HG02763 (cell line): ENCODE results near the gene CTAGE8.
"Not testable (repeated sequence)": the region's sequence is repeated elsewhere in the genome, so short reads cannot be mapped to it uniquely, and the experiment has no call there.

ENCODE experiments used
- ATAC-seq: cut with Tn5 transposase; IDR thresholded peaks from one replicate; pipeline ENCODE4 v1.9.1; 2021; ENCODE audit warnings: mild to moderate bottlenecking, moderate library complexity; ENCODE audit not compliant: unreplicated experiment

Gene CTAGE8, protein sequence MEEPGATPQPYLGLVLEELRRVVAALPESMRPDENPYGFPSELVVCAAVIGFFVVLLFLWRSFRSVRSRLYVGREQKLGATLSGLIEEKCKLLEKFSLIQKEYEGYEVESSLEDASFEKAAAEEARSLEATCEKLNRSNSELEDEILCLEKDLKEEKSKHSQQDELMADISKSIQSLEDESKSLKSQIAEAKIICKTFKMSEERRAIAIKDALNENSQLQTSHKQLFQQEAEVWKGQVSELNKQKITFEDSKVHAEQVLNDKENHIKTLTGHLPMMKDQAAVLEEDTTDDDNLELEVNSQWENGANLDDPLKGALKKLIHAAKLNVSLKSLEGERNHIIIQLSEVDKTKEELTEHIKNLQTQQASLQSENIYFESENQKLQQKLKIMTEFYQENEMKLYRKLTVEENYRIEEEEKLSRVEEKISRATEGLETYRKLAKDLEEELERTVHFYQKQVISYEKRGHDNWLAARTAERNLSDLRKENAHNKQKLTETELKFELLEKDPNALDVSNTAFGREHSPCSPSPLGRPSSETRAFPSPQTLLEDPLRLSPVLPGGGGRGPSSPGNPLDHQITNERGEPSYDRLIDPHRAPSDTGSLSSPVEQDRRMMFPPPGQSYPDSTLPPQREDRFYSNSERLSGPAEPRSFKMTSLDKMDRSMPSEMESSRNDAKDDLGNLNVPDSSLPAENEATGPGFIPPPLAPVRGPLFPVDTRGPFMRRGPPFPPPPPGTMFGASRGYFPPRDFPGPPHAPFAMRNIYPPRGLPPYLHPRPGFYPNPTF

DNA sequence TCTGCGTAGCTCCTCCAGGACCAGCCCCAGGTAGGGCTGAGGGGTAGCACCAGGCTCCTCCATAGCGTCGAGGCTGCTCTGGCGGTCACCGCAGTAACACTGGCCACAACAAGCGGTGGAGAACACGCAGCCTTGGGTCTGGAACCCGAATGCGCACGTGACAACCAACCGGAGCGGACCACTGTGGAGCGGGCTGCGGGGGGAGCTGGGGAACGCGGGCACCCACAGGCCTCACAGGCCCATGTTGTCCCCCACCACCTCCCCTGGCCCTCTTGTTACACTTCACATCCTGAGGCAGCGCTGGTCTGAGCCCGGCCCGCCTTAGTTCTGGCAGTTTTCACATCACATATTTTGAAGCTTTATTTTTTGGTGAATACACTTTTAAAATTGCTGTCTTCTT lies at the start of gene CTAGE8:
Gene CTAGE8 (minus strand): TSS at position 101 of the 400 bp plus-strand sequence. CDS start 38 bp downstream, at position 63.
- not testable (repeated sequence) for ATAC-seq

DNA sequence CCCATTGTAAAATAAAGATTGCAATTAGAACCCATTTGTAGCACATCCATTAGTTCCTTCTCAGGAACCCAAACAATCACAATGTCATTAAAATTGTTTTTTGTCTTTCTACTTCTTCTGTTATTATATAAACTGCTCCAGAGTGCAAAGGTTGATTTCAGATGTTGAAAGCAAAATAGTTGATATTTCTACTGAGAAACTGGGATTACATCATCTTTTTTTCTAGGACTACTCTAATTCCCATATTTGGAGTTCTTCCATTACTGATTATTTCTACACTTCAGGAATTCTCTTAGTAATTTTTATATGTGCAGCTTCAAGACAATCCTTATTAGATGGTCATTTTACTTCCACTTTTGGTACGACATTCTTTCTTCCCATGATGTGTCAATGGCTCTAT lies 48.4 kb upstream of the CTAGE8 start:
- ATAC-seq = not testable (repeated sequence)

DNA sequence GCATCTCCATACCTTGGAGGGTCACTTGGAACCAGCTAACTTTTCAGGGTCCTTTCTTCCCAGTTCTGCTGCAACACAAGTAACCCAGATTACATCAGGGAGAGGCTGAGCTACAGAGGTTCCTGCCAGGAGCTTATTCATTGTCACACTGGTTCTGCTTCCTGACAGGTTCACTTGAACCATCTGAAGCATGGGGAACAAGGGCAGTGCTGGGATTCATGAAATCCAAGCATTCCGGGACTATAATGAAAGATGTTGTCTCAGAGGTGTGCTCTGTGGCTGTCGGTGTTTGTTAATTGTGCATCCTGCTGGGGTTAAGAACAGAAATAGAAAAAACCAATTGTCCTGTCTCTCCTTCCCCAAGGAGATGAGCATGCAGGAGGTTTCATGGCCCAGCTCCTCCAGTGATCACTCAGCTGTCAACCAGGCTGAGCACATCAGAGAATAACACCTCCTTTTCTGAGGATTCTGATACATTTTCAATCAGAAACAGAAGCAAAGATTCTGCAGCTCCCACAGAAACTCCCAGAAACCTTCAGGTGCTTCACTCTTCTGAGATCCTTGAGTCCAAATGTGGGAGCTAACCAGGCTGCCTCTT lies 42.9 kb upstream of the CTAGE8 start, which contains the start of gene OR2A1:
Gene OR2A1 (plus strand): TSS at position 548 of the 598 bp plus-strand sequence. CDS start 5,706 bp downstream, outside the sequence.
- not testable (repeated sequence) for ATAC-seq

DNA sequence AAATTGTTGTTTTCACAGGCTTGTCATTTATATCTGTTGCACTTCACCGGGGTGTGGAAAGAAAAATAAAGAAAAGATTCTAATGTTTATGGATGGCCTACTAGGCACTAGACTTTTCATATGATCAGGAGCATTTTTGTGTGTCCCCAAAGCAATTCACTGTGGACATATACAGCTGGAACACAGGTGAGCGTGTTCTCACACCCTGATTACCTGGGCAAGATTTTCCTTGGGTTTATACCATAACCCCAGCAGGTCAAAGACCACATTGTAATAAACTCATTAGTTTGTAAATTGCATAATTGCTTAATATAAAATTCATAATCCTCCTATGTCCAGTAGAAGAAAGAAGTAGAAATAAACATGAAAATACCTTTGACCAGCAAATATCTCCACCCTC lies 42.1 kb upstream of the CTAGE8 start:
- ATAC-seq = not testable (repeated sequence)

DNA sequence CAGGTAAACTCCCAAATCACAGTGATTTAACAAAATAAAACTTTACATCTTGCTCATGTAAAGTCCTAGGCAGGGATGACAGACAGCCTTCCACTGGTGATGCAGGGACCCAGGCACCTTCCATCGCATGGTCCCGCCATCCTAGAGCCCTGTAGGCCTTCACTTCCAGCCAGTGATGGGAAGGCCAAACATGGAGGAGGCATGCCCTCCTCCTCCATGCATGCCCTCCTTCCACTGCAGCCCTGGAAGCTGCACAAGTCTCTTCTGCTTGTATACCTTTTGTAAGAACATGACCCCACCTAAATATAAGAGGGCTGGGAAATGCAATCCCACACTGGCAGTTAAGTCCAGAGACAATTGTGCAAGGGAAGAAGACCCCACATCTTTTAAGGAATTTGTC lies 40.6 kb upstream of the CTAGE8 start:
- not testable (repeated sequence) for ATAC-seq

DNA sequence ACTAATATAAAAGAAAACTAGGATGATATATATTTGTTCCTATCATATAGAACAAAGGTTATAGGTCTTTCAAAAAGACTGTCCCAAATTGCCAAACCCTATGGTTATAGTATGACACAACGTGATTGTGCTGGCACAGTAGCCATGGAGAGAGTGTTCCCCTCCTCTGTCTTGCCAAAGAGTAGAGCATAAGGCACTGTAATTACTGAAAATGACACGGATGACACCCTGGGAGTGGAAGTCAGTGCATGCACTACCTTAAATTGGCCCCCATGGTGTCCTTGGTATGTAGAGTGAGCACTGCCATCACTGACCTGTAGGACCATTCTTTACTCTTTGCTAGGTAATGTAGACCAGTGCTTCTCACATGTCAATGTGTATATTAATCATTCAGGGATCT lies 36.1 kb upstream of the CTAGE8 start:
- not testable (repeated sequence) for ATAC-seq

DNA sequence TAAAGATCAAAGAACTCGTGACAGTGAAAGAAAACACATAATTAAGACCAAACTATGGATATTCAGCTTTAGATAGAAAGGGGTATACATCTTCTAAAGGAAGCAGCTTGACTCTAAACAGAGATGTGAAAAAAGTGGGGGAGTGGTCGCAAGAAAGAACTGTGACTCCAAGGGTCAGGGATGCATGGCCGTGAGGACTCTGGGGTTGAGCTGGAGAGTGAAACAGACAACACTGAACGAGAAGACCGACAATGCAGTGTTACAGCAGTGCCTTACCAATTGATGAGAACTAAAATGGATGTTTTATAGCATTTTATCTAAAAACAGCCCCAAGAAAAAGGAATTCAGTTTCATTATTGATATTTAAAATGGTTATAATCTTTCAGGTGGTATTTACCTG lies 34.5 kb upstream of the CTAGE8 start:
- not testable (repeated sequence) for ATAC-seq

DNA sequence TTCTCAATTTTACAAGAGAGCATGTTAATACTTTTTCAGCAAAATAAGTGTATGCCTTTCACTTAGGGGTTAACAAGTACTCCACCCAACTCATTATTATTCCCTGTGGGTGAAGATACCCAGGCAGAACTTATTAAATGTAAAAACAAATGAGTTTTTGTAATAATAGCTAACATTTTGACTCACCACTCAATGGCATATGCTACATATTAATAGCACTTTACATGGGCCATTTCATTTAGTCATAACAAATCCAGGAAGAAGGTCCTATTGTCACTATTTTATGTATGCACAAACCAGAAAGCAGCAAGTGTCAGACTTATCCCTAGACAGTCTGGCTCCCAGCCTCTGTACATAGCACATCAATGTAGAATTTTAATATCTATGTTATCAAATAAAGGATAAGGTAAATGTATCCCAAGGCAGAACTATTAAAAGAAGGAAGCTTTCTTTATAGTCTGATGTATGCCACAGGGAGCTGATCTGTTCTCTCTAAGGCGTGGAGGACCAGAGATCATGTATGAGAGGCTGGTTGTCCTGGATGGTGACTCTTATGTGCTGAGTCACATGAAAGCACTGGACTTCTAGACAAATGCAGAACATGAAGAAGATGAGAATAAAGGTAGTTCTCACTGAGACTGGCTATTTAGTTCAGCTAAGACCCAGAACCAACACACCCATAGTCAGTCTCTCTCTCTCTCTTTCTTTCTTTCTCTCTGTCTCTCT lies 33.7 kb upstream of the CTAGE8 start:
- not testable (repeated sequence) for ATAC-seq

DNA sequence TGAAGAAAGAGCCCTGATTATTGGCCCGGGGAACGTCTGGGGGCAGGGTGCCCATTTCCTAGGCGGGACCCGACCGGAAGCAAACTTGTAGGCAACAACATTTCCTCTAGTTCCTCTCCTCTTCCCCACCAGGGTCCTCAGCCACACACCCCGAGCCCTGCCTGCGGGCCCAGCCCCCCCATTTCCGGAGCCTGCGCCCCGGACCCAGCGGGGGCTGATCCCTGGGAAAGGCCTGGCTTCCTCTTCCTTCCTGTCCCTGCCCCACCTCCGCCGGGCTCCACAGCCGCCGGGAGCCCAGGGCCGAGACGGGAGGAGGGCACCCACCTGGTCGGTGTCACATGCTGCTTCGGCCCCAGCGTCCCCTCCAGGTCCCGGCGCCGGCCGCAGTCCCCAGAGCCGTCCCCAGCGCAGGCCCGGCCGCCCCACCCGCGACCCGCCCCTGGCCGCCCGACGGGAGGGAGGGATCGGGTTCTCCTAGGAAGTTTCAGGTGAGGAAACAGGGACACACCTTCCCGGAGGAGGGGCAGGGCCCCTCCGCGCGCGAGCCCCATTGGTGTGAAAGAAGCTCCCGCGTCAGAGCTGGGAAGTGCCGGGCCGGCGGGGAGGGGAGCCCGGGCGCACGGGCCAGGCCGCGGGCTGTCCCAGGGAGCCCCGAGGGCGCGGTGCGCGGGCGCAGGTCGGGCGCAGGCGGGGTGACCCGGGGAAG lies 24.9 kb upstream of the CTAGE8 start:
- peak; percentile 63 for ATAC-seq

DNA sequence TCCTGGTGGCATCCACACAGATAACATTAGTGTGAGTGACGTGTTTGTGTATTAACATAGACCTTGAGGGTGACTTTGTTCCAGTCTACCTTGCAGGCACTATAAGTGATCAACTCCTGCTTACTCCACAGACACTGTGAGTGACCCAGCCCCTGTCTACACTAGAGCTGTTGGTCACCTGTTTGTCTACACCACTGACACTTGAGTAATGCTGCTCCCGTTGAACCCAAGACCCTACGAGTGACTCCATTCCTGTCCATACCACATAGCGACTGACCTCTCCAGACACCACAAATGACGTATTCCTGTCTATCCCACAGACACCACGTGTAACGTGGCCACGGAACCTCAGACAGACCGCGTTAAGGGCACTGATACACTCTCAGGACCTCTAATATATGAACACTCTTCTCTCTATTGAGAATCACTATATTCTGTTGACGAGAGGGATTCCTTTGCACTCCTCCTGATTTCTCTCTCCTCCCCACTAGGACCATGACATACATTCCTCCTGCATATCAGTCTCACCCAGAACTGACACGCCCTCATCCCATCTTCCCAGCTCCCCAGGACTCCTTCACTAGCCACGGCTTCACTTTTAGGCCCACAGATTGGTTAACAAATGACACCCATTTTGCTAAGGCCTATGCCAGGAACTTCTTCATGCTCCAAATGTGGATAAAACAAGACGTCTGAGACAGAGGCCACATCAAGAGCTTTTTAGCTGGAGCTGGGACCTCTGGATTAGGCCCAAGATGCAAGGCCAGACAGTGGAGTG lies 23.5 kb upstream of the CTAGE8 start:
- not testable (repeated sequence) for ATAC-seq

DNA sequence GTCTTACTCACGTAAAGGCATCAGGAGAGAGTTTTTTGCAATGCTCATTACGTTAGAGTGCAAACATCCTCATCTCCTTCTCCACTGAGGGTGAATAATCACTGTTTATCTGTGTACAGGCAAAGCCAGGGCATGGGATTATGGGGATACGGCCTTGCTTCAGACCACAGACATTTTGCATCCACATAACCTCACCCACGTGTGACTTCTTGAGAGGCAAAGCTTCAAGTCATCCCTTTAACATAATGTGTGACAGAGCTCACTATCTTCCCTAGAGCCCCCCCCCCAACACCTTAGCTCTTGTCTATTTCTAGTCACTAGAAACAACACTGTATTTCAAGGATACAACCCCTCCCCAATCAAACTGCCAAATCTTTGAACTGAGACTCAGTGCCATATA lies 22.5 kb upstream of the CTAGE8 start:
- ATAC-seq = not testable (repeated sequence)

DNA sequence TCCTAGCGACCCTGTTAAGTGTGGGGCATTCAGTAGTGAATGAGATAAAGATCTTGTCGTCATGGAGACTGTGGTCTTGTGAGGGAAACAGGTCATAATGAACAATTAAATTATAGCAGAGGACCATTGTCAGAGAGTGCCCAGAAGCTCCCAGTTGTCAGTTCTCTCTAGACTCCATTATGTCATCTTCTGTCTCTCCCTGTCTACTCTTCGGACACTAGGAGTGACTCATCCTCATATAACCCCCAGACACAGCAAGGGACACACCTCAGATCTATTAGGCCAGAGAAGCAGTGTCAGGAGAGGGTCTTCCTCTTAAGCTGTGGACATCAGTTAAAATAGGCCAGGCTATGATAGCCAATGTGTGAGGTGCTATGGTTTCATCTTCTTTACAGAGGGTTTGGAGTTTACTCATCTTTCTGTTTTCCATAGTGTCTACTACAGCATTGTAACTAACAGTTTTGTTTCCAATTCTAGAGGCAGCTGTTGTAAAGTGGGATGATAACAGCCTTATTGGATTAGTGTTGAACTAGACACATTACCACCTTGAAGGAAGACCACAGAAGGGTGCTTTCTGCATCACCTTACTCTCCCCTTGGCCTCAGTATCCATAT lies 18.2 kb upstream of the CTAGE8 start:
- ATAC-seq = not testable (repeated sequence)

DNA sequence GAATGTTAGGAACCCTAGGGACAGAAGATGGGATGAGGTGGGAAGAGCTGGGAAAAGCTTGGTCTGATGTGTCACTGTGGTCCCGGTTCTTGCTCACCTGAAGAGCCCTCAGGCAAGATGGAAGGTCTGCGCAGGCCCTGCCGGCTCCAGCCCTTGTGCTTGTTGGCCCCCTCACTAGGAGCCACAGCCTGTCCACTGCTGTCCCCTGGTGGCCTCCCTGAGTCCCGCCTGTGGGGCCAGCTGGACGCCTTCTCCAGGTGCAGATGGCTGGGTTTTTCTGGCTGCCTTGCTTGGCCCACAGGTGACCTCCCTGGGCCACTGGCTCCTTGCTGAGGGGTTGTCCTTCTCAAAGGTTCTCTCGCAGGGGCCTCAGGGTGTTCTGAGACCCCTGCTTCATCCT lies 14.6 kb upstream of the CTAGE8 start:
- ATAC-seq = not testable (repeated sequence)

DNA sequence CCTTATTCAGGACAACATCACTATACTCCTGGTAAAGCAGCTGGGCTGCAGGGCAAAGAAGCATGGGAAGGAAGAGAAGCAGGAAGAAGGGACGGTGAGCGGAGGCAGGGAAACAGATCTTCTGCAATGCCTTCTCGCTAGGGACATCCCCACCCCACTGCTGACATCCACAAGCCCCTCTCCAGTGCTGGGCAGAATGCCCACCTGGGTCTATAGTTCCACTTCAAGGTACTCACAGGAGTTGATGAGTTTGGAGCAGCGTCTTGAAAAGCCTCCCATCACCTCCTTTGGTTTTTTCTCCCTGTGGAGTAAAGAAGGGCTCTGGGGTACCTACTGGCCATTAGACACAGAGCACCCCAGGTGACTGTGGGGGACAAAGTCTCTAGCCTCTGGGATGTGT lies 13.4 kb upstream of the CTAGE8 start:
- ATAC-seq = not testable (repeated sequence)

DNA sequence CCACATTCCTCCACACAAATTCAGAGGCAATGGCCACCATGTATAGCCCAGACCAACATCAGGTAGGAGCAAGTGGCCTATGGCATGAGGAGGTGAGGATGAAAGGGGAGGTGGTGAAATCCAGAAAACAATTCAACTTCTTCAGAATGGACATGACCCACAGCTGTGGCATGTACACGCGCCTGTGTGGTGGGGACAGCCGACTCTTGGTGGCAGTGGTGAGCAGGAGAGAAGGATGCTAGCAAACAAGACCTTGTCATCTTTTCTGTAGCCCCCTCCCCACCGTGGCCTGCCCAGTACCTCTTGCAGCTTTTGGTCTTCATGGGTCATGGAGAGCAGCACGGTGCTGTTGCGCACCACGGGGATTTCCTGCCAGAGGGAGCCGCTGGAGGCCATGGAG lies 12.9 kb upstream of the CTAGE8 start:
- not testable (repeated sequence) for ATAC-seq

DNA sequence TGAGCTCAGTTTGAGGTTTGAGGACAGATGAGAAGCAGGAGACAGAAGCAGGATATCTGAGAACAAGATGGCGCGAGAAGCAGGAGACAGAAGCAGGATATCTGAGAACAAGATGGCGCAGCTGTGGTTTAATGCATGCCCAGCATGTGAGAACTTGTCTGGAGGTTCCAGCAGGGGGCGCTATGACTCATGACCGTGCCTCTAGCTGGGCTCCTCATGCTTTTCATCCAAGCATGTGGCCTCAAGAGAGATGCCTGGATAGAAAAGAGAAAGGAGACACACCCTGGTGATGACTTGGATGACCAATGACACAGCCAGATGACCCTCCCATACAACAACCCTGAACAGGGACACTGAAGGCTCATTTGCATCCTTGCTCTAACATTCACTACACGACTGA lies 10.9 kb upstream of the CTAGE8 start:
- ATAC-seq = not testable (repeated sequence)

DNA sequence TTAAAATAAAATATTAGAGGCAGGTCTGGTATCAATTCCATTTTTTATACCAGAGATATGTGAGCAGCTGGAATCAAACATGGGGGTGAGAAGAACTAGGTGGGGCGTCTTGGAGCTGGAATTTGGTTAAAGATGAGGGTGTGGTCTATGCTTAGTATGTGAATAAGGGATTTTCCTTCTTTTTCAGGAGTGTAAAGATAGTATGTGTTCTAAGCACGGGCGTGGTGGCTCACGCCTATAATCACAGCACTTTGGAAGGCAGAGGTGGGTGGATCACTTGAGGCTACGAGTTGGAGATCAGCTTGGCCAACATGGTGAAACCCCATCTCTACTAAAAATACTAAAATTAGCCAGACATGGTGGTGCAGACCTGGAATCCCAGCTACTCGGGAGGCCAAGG lies 6.2 kb upstream of the CTAGE8 start:
- ATAC-seq = not testable (repeated sequence)

DNA sequence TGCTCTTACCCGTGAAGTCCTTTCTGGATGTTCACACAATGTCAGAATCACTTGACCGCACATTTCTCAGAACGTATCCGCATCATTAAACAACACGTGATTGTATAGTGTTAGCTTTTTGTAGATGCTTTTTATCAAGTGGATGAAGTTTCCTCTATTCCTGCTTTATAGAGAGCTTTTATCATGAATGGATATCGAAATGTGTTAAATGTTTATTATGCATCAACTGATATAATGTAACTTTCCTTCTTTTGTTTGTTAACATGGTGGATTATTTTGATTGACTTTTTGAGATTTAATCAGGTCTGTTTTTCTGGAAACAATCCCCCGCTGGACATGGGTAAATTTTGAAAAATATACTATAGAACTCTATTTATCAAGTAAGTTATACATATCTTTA lies 4.4 kb downstream of the CTAGE8 start, which contains the start of gene OR2A7:
Gene OR2A7 (minus strand): TSS at position 101 of the 400 bp plus-strand sequence. CDS start 5,164 bp downstream, outside the sequence.
- not testable (repeated sequence) for ATAC-seq

DNA sequence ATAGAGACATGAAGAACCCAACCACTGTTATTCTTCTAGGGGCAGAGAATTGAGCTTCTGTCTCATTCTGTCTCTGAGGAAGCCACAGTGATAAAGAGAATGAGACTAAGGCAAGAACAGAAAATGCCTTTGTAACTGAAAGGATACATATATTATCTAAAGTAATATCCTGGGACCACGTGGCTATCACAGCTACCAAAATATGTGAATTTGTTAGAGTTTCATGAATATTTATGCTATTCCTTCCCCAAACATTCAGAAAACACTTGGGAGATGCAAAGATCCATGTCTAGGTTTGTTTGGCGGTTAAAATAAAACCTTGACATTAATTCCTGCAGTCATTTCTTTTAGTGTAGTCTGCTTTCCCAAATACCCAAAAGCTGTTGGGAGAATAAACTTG lies 7.0 kb downstream of the CTAGE8 start:
- ATAC-seq = not testable (repeated sequence)
